ENCODE data around the gene SMC2.

SMC2 gene

GRCh38 chr9:104094534-104095015 is 466 bp downstream of the SMC2 start:
- Histone ChIP-seq H3K27me3 (ENCODE audit: insufficient read depth, poor library complexity, severe bottlenecking) (no peaks in the 10 kb centered on the region), H3K4me3 (replicated peaks; ENCODE audit: insufficient read depth, low read length) (peak overlapping the region; percentile 62), H3K27ac (replicated peaks) (peak overlapping the region; percentile 99)
- no peak for TF ChIP-seq CTCF (IDR thresholded peaks at IDR 0.05; ENCODE audit: insufficient read depth, low read length)
- no peak for TF ChIP-seq GABPA (IDR thresholded peaks at IDR 0.05; ENCODE audit: low read depth)
- no peak for TF ChIP-seq POLR2AphosphoS5 (IDR thresholded peaks at IDR 0.05; ENCODE audit: low read depth)
- TF ChIP-seq REST (IDR thresholded peaks at IDR 0.05; ENCODE audit: insufficient replicate concordance, low read depth) = no peak
- DNase-seq (ENCODE audit: low read depth in 1 of 2, low spot score in 1 of 2) = no peak

DNA sequence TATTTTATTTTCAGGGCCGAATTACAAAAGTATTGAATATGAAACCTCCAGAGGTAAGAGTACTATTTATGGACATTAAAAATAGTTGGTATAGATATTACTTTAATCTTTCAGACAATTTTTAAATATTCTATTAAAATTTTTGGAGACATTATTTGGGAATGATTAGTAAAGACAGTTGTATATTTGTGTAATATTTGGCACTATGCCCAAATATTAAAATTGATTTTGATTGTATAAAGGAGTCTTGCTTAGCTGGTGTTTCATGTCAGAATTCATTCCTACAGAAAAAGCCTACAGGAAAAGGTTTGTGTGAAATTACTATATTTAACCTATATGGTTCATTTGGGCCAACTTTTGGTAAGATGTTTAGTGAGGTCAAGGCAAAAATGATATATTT is 5.5 kb downstream of the SMC2 start:
- DNase-seq (ENCODE audit: low read depth in 1 of 2, low spot score in 1 of 2) = no peak

GRCh38 chr9:104104360-104104759 is 10.3 kb downstream of the SMC2 start:
- no peaks in the 10 kb centered on the region for H3K27me3 ChIP-seq (ENCODE audit: insufficient read depth, poor library complexity, severe bottlenecking)
- no peak overlapping the region for H3K27ac ChIP-seq (replicated peaks)
- no peak overlapping the region for H3K4me3 ChIP-seq (replicated peaks; ENCODE audit: insufficient read depth, low read length)
- TF ChIP-seq SPI1 (IDR thresholded peaks at IDR 0.05; ENCODE audit: borderline replicate concordance, low read depth) (no peak), GABPA (IDR thresholded peaks at IDR 0.05; ENCODE audit: low read depth) (no peak), REST (IDR thresholded peaks at IDR 0.05; ENCODE audit: insufficient replicate concordance, low read depth) (no peak), CTCF (IDR thresholded peaks at IDR 0.05; ENCODE audit: insufficient read depth, low read length) (no peak), POLR2AphosphoS5 (IDR thresholded peaks at IDR 0.05; ENCODE audit: low read depth) (no peak)
- DNase-seq (ENCODE audit: low read depth in 1 of 2, low spot score in 1 of 2) = no peak

More for the DNA sequence above, 5.5 kb downstream of the SMC2 start:
- H3K27ac ChIP-seq (replicated peaks) = no peak overlapping the region
- TF ChIP-seq CTCF (IDR thresholded peaks at IDR 0.05; ENCODE audit: insufficient read depth, low read length) = no peak
- no peak for TF ChIP-seq GABPA (IDR thresholded peaks at IDR 0.05; ENCODE audit: low read depth)
- TF ChIP-seq SPI1 (IDR thresholded peaks at IDR 0.05; ENCODE audit: borderline replicate concordance, low read depth) = no peak
- TF ChIP-seq POLR2AphosphoS5 (IDR thresholded peaks at IDR 0.05; ENCODE audit: low read depth) = no peak
- no peak for TF ChIP-seq REST (IDR thresholded peaks at IDR 0.05; ENCODE audit: insufficient replicate concordance, low read depth)
- no peak overlapping the region for H3K4me3 ChIP-seq (replicated peaks; ENCODE audit: insufficient read depth, low read length)
- no peaks in the 10 kb centered on the region for H3K27me3 ChIP-seq (ENCODE audit: insufficient read depth, poor library complexity, severe bottlenecking)

Measured in HL-60 (cell line).